HG02981 (cell line): ENCODE measurements around the gene TRIM36.

Experiments used
- ATAC-seq: cut with Tn5 transposase; IDR thresholded peaks from one replicate; pipeline ENCODE4 v1.9.1; 2021; ENCODE audit warnings: mild to moderate bottlenecking, moderate library complexity; ENCODE audit not compliant: unreplicated experiment

The TRIM36 gene

DNA sequence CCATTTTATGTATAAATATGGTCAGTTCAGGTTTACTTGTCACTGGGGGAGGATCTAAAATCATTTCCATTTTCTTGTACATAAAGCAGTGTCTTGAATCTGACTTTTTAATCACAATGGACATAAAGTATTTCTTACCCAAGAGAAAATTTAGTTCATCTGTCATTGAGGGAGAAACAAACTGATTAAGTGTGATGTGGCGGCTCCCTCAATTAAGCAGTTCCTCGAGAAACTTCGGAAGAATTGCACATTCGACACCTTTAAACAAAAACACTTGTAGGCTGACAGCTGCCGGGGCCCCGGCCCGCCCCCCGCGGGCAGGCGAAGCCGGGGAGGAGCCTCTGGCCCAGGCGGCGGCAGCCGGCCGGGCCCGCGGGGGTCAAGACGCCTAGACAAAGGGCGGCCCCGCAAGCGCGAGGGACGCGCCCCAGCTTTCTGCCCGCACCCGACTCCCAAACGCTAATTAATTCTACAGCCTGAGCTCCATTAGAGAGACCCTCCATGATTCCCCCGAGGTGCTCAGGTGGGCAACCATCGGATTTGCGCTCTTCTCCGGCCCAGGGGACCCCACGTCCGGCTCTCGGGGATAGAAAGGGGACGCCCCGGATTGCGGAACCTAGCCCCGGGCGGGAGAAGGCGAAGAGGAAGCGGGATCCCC, 750 bp downstream of the TRIM36 start:
- no peak for ATAC-seq

DNA sequence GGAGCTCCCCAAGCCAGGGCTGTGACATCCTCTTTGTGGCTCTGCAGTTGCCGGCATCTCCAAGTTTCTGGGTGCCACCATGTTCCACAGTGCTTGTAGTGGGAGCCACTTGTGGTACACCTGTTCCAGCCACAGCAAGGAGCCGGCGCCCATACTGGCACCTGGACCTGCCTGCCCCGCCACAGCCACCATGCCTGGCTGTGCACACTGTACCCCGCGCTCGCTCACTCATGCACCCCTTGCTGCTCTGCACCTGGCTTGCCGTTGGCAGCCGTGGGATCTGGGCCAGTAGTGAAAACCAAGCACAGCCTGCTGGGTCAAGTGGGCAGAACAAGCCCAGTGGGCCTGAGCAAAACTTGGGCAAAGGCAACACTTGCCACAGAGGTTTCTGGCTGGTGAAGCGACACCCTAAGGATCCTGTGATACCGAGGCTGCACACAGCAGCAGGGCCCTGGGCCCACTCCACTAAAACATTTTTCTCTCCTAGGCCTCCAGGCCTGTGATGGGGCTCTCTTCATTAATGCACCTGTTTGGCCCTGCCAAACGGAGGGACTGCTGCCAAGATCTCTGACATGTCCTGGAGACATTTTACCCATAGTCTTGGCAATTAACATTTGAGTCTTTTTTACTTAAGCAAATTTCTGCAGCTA, 2.8 kb downstream of the TRIM36 start:
- ATAC-seq: no peak

DNA sequence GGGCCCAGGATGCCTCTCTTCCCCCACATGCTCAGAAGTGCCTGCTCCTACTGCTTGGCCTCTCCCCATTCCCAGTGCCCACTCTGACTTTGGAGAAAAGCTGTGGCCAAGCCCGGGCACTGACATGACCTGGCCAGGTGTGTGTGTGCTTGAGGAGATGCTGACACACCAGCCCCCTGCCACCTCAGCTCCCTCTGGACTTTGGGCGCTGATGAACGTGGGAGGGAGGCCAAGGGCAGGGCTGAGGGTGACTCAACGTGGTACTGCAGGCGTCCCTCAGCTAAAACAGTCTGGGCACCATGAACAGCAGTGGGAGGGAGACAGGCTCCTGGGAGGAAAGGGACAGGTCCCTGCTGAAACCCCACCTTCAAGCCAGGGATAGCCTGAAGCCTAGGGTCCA, 3.9 kb downstream of the TRIM36 start:
- ATAC-seq: no peak

DNA sequence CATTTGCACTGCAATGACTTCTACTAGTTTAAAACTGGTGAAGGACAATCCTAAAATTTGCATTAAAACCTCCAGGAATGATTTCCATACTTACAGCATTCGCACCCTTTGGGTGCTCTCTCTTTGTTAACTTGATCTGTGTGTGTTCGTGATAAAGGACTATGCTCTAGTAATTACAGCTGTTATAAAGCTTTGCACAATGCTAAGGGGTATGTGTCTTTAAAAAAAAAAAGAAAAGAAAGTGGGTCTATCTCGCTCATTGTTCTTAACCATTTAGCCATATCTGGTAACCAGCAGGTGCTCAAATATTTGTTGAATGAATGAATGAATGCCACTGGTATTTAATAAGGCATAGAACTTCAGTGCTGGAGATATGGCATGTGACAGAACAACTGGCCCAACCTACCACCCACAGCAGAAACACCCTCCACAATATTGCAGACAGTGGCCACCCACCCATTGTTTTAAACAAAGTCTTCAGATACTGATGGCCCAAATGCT, 8.7 kb downstream of the TRIM36 start:
- no peak for ATAC-seq

DNA sequence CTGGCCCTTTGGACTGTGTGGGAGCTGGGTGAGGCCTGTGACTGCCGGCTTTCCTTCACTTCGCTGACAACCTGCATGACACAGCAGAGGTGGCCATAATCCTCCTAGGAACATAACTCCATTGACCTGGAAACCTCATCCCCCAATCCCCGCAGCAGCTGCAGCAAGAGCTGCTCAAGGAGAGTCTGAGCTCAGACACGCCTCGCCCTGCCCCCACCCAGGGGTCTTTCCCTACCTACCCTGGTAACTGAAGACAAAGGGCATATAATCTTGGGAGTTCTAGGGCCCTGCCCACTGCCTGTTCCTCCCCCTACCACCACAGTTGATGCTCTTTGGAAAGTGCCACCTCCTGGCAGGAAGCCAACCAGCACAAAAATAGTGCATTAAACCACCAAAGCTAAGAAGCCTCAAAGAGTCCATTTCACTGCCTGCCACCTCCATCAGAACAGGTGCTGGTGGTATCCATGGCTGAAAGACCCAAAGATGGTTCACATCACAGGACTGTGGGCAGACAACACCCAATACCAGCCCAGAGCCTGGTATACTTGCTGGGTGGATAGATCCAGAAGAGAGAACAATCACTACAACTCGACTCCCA, 18.4 kb downstream of the TRIM36 start:
- no peak for ATAC-seq

DNA sequence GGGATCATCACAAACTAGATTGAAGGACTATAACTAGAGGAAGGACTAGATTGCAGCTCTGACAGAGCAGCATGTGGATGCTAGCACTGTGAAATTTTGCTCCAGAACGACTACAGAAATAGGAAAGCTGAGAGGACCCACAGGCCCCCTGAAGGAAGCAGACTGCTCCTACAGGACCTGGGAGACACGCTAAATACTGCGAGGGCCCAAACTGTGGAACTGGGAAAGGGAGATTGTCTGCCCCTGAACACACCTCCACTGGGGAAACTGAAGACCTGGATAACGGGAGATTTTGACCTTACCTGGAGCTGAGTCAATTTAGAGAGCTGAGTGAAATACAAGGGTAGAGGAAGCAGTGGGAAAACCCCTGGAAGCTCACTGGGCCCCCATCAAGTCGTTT, 19.2 kb downstream of the TRIM36 start:
- ATAC-seq: no peak

DNA sequence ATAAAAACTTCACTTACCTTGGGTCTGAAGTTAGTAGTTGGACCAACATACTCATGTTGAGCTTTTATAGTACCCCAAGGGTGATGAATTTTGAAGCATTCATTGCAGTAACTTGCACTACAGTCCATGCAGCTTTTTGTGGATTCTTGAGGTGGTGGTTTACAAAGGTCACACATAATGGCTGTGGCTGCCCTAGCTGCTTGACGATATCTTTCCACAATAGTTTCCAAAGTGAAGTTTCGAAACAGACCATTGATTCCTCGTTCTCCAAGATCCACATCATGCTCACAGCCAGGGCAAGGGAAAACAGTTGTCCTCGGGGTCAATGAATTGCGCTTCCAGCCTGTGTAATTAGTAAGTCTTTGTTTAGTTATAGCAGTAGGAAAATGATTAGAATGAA, 22.7 kb downstream of the TRIM36 start:
- ATAC-seq: no peak

DNA sequence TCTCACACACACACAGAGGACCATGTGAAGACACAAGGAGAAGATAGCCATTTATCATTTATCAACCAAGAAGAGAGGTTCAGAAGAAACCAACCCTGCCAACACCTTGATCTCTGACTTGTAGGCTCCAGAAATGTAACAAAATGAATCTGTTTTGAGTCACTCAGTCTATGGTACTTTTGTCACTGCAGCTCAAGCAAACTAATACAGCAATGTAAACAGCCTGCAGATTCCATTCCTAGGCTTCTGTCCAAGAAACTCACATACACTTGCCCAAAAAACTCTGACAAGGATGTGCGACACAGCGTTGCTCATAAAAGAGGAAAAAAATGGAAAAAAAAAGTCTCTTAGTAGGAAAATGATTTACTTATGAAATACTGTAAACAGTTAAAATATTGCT, 33.4 kb downstream of the TRIM36 start:
- ATAC-seq: no peak

DNA sequence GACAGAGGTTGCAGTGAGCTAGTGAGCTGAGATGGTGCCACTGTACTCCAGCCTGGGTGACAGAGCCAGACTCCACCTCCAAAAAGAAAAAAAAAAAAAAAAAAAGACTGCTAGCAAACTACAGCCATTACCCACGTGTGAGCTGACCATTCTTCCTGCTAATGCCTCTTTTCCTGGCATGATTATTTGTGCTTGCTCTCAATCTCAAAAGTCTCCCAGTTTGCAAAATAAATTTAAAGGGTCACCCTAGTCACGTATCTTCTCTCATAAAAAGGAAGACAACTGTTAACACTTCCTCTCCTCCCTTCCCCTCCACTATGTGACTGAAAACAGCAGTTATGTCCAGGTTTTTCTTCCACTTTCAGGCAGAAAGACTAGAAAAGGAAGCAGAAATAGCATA, 37.2 kb downstream of the TRIM36 start:
- no peak for ATAC-seq

DNA sequence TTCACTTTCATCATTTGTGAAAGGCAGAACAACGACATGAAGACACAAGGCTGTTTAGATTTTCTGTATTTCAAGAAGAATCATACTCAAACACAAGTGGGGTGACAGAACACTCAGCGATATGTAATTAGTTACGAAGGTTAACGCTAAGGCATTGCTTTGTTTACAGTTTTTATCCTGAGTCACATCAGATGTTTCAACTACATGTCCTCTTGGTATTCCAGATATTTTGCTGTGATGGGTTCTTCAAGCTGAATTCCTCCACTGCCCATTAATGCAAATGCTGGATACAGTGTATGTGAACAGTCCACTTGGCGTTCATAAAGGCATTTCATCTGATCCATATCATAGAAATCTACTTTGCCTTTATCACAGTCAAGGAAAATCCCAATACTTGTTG, 43.4 kb downstream of the TRIM36 start:
- ATAC-seq: no peak

DNA sequence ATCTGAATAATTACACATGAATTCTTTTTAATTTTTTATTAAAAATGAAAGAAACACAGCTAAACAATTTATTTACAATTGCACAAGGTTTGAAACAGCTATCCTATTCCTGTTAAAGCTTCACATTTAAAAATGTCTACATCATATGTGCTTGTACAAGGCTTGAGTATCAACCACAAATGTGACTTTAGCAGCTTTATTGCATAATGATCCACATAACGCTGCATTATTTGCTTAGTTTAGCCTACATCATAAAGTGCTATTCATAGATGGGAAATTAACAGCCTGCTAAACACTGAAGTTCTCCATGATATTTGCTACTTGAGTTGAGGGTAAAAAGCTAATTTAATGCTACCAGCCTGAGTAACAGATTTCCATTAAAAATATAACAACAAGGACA, 45.0 kb downstream of the TRIM36 start:
- ATAC-seq: no peak

DNA sequence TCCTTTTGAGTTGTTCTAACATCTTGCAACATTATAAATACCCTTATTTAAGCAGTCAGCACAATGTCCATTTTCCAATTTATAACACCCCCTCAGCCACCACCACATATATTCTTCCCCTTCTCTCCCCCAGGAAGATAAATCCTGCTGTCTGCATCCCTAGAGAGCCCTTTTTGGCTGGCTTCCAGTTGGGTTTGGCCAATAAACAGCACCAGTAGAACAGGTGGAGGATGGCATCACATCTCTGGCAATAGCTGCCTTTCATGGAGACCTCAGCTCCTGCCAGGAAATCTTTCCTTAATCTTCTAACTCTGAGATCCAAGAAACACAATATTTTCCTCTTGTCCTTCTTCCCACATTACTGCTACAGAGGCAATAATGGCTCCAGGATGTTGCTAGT, 53.7 kb downstream of the TRIM36 start:
- ATAC-seq: no peak

DNA sequence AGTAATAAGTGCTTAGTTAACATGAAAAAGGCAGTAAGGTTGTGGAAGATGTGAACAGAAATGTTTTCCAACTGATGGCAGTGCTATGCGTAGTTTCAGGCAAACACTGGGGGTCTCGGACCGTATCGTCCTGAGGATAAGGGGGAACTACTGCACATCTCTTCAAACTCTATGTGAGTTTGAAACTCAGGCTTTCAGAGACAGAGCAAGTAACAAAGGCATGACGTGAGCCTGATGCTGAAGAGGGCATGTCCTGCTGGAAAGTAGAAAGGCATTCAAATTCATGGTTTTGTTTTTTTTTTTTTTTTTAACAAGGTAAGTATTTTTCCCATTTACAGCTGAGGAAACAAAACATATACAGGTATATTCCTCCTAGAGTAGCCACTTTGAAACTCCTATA, 59.9 kb downstream of the TRIM36 start:
- no peak for ATAC-seq

DNA sequence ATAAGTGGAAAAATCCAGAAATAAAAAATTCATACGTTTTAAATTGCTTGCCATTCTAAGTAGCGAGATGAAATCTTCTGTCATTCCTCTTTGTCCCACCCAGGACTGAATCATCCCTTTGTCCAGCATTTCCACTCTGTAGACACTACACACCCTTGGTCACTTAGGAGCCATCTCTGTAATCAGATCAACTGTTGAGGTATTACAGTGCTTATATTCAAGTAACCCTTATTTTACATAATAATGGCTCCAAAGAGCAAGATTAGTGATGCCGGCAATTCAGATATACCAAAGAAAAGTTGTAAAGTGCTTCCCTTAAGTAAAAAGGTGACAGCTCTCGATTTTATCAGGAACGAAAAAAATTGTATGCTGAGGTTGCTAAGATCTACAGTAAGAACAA, 60.4 kb downstream of the TRIM36 start:
- ATAC-seq: no peak

DNA sequence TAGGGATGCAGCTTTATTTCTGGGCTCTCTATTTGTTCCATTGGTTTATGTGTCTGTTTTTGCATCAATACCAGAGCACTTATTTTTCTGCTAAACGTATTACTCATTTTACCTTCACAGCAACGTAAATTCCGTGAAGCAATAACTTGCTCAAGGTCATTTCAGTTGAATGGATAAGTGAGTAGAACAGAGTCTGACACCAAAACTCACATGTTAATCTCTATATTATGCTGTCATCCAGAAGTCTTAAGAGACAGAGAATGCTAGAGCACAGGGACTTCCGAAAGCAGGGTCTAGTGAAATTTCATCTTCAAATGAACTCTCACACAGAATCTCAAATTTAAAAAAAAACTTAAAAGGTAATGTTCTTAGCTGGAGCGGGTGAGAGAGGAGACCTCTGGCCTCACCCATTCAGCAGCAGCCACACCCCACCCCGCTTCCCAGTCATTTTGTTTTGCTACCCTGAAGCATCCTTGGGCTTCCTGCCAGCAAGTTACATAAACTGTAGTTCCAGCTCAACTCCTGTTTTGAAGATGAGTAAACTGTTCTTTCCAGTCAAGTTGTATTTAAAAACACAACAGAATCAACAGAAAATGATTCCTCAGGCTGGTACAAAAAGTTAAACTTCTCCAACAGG, 69.3 kb downstream of the TRIM36 start:
- ATAC-seq: no peak

DNA sequence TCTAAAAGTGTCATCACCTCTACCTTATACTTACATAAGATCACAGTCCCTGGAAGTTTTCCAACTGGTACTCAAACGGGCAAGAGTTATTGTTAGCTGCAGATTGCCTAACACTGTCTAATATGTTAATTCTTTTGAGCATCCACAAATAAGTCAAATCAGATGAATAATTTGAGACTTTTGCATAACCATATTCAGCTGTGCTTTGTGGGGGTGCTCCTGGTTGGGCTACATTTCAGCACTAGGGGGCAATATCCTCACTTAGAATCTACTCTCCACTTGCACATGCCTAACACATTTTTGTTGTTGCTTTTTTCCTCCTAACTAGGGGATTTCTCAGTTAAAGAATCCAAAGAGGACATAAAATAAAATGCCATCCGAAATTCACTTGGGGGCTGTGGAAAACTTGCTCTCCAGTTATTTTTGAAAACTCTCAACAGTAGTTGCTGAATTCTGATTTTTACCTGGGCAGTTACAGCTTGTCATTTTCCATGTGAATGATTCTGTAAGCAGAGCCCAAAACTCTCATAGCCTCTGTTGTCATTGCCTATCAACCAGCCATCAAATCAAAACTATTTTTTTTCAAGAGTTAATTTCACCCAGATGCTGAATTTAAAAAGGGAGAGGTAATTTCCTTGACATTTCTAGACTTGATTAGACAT, 71.5 kb downstream of the TRIM36 start:
- ATAC-seq: peak; percentile 85

DNA sequence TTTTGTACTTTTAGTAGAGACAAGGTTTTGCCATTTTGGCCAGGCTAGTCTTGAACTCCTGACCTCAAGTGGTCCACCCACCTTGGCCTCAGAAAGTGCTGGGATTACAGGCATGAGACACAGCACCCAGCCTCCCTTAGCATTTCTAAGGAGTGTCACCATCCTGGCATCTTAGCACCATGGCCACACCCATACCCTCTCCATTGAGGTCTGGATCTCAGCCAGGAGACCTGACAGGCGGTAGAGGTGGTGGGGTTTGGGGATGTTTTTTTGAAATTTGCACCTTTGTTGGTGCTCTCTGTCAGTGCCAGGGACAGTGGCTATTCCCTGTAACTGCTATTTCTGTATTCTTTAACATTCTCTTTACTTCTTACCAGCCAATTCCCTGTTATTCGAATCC, 72.5 kb downstream of the TRIM36 start:
- no peak for ATAC-seq

DNA sequence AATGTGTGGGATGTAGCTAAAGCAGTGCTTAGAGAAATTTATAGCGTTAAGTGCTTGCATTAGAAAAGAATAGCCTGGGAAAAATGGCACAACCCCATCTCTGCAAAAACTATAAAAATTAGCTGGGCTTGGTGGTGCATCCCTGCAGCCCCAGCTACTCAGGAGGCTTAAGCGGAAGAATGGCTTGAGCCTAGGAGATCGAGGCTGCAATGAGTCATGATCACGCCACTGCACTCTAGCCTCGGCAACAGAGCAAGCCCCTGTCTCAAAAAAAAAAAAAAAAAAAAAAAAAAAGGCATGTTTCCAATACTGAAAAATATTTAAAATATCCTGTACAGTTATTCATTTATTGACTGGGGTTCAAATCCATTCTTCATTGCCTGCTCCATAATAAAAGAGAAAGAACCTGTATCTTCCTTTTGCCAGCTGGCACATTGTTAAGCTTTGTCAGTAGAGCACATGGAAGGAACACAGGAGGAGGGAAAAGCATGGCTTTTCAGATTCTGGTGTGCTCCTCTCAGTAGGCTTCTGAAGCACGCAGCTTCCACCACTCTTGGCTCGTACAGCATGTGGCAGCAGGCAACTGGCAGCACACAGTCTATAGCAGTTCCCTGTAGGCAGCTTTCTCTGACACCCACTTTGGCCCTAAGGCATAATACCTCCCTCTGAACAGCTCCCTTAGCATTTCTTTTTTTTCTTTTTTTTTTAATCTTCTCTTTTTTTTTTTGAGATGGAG, 73.5 kb downstream of the TRIM36 start:
- ATAC-seq: no peak

DNA sequence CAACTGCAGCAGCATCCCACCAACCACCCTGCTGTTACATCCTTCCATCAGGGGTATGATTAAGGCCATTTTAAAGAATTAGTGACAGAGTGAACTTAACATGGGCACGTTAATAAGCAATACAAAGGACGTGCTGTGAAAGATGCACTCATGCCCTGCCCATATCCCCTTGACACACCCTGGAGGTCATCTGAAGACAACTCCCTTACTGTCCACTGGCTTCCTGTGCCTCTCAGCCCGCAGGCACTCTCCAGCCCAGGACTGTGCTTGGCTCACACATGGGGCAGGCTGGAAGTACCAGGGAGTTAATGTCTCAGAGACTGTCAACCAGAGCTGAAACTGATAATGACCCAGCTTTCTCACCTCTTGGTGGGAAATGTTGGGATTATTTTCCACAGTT, 81.8 kb downstream of the TRIM36 start:
- no peak for ATAC-seq

DNA sequence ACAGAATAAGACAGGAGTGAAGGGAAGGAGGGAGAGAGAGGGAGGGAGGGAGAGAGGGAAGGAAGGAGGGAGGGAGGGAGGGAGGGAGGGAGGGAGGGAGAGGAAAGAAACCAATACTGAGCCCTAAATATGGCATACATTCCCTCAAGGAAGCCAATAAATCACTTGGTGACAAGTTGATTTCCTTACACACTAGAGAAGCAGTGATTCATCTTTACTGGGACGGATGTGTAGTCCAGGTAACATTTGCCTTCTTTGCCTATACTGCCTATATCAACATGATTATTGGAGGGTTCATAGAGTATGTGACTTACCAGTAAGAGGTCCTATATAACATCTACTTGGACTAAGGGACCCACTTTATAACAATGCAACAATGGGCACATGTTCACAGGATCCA, 83.2 kb downstream of the TRIM36 start:
- no peak for ATAC-seq
